Mesodermal cell (in vitro differentiated cells): ENCODE results near the gene SCARF1.

ENCODE experiments used
- H3K27ac ChIP-seq: 2 replicates; pipeline ENCODE4 v1.7.0; 2013; ENCODE audit warnings: mild to moderate bottlenecking, low read depth, low read length, moderate library complexity; ENCODE audit not compliant: severe bottlenecking
- H3K36me3 ChIP-seq: 2 replicates; pipeline ENCODE4 v1.7.1; 2013; ENCODE audit warnings: mild to moderate bottlenecking, low read length, moderate library complexity; ENCODE audit not compliant: control insufficient read depth, insufficient read depth
- H3K4me1 ChIP-seq: one replicate; pipeline ENCODE4 v1.7.1; 2013; ENCODE audit warnings: mild to moderate bottlenecking, low read length; ENCODE audit not compliant: insufficient read depth, control insufficient read depth, poor library complexity, severe bottlenecking
- H3K4me3 ChIP-seq: 2 replicates; pipeline ENCODE4 v1.7.0; 2013; ENCODE audit warnings: low read length, control low read depth, mild to moderate bottlenecking; ENCODE audit not compliant: insufficient read depth, poor library complexity, severe bottlenecking; ENCODE audit errors: extremely low read depth
- H3K9me3 ChIP-seq: 2 replicates; pipeline ENCODE4 v1.7.1; 2013; ENCODE audit warnings: mild to moderate bottlenecking, low read length, moderate library complexity; ENCODE audit not compliant: control insufficient read depth
- WGBS, 2 experiments: methylation state at CpG; one replicate each; pipeline ENCODE4 v1.1.5; 2013; ENCODE audit warnings: missing lambda C conversion rate in 2 of 2; ENCODE audit not compliant: insufficient coverage in 2 of 2; 5-methylcytosine and 5-hydroxymethylcytosine counted together

The SCARF1 gene

GRCh38 chr17:1626333-1626732 lies 19.2 kb downstream of the SCARF1 start:
- H3K36me3 ChIP-seq, result peaks cover 6% of the 10 kb centered on the region
- H3K4me3 ChIP-seq, result peak overlapping the region; percentile 8
- peaks cover 30% of the 10 kb centered on the region for H3K4me1 ChIP-seq
- WGBS, 2 experiments, result 33 to 63% methylated on average over 1 of the region's 3 CpGs
- no peaks in the 10 kb centered on the region for H3K9me3 ChIP-seq
- no peak overlapping the region for H3K27ac ChIP-seq

GRCh38 chr17:1625581-1625980 lies 20.0 kb downstream of the SCARF1 start:
- H3K4me1 ChIP-seq, result peaks cover 32% of the 10 kb centered on the region
- H3K4me3 ChIP-seq, result no peak overlapping the region
- H3K36me3 ChIP-seq, result peaks cover 7% of the 10 kb centered on the region
- H3K27ac ChIP-seq, result no peak overlapping the region
- no peaks in the 10 kb centered on the region for H3K9me3 ChIP-seq
- WGBS, 2 experiments, result 85 to 91% methylated on average over 4 to 5 of the region's 6 CpGs

GRCh38 chr17:1625053-1625452 lies 20.5 kb downstream of the SCARF1 start:
- H3K4me3 ChIP-seq, result no peak overlapping the region
- H3K4me1 ChIP-seq, result peaks cover 32% of the 10 kb centered on the region
- no peaks in the 10 kb centered on the region for H3K9me3 ChIP-seq
- WGBS, 2 experiments, result 88 to 91% methylated on average over 12 of the region's 14 CpGs
- no peak overlapping the region for H3K27ac ChIP-seq
- H3K36me3 ChIP-seq, result peaks cover 7% of the 10 kb centered on the region

GRCh38 chr17:1624650-1625049 lies 20.9 kb downstream of the SCARF1 start:
- 83 to 88% methylated on average over 12 of the region's 12 CpGs for WGBS, 2 experiments
- no peaks in the 10 kb centered on the region for H3K9me3 ChIP-seq
- peaks cover 7% of the 10 kb centered on the region for H3K36me3 ChIP-seq
- H3K27ac ChIP-seq, result no peak overlapping the region
- no peak overlapping the region for H3K4me3 ChIP-seq
- H3K4me1 ChIP-seq, result peaks cover 32% of the 10 kb centered on the region

- no peak overlapping the region for H3K4me3 ChIP-seq
- H3K27ac ChIP-seq, result no peak overlapping the region
- peaks cover 34% of the 10 kb centered on the region for H3K4me1 ChIP-seq
- H3K9me3 ChIP-seq, result no peaks in the 10 kb centered on the region
- WGBS, 2 experiments, result 95% methylated on average over 11 to 14 of the region's 14 CpGs
- peaks cover 7% of the 10 kb centered on the region for H3K36me3 ChIP-seq
Measured at GRCh38 chr17:1623057-1623630, 22.4 kb downstream of the SCARF1 start.

GRCh38 chr17:1621273-1621954 lies 24.1 kb downstream of the SCARF1 start:
- H3K27ac ChIP-seq, result no peak overlapping the region
- 92 to 93% methylated on average over 19 to 22 of the region's 22 CpGs for WGBS, 2 experiments
- no peak overlapping the region for H3K4me3 ChIP-seq
- peaks cover 29% of the 10 kb centered on the region for H3K4me1 ChIP-seq
- peaks cover 7% of the 10 kb centered on the region for H3K36me3 ChIP-seq
- H3K9me3 ChIP-seq, result no peaks in the 10 kb centered on the region

- no peak overlapping the region for H3K4me3 ChIP-seq
- peaks cover 7% of the 10 kb centered on the region for H3K36me3 ChIP-seq
- WGBS, 2 experiments, result 91 to 94% methylated on average over 13 of the region's 13 CpGs
- H3K4me1 ChIP-seq, result peaks cover 20% of the 10 kb centered on the region
- no peak overlapping the region for H3K27ac ChIP-seq
- no peaks in the 10 kb centered on the region for H3K9me3 ChIP-seq
Measured at GRCh38 chr17:1620486-1620885, 25.0 kb downstream of the SCARF1 start.

GRCh38 chr17:1617620-1618174 lies 27.8 kb downstream of the SCARF1 start:
- Histone ChIP-seq H3K4me1 (peaks cover 14% of the 10 kb centered on the region), H3K27ac (peak overlapping the region; percentile 36), H3K9me3 (no peaks in the 10 kb centered on the region), H3K4me3 (no peak overlapping the region), H3K36me3 (peaks cover 3% of the 10 kb centered on the region)
- 86 to 88% methylated on average over 14 to 19 of the region's 20 CpGs for whole genome bisulfite sequencing, 2 experiments

- H3K4me1 ChIP-seq, result peaks cover 9% of the 10 kb centered on the region
- no peaks in the 10 kb centered on the region for H3K9me3 ChIP-seq
- no peaks in the 10 kb centered on the region for H3K36me3 ChIP-seq
- 88 to 92% methylated on average over 11 of the region's 13 CpGs for WGBS, 2 experiments
- no peak overlapping the region for H3K4me3 ChIP-seq
- no peak overlapping the region for H3K27ac ChIP-seq
Measured at GRCh38 chr17:1616101-1616500, 29.4 kb downstream of the SCARF1 start.

GRCh38 chr17:1612400-1612799 lies 33.1 kb downstream of the SCARF1 start:
- Histone ChIP-seq H3K4me1 (peaks cover 5% of the 10 kb centered on the region), H3K27ac (no peak overlapping the region), H3K36me3 (no peaks in the 10 kb centered on the region), H3K4me3 (no peak overlapping the region), H3K9me3 (no peaks in the 10 kb centered on the region)
- WGBS, 2 experiments, result 89 to 94% methylated on average over 16 of the region's 16 CpGs

GRCh38 chr17:1611715-1612114 lies 33.8 kb downstream of the SCARF1 start:
- Histone ChIP-seq H3K27ac (no peak overlapping the region), H3K9me3 (no peaks in the 10 kb centered on the region), H3K36me3 (no peaks in the 10 kb centered on the region), H3K4me3 (no peak overlapping the region), H3K4me1 (peaks cover 8% of the 10 kb centered on the region)
- WGBS, 2 experiments, result 92 to 100% methylated on average over 8 of the region's 10 CpGs
